Measurements from ENCODE around the gene ZNF32. TPM values are rescaled to one million over a fixed set of nuclear protein-coding genes. Genes with fewer than 3 reads are reported as not detected.
A peak's percentile ranks its signal among the peaks of the same experiment; 100 is the strongest.
"Not testable (repeated sequence)": the region's sequence is repeated elsewhere in the genome, so short reads cannot be mapped to it uniquely, and the experiment has no call there.

The ZNF32 gene
- total RNA-seq, 3 donors from 2014 or later: 53.1 to 74.3 (median 54.4) TPM

DNA sequence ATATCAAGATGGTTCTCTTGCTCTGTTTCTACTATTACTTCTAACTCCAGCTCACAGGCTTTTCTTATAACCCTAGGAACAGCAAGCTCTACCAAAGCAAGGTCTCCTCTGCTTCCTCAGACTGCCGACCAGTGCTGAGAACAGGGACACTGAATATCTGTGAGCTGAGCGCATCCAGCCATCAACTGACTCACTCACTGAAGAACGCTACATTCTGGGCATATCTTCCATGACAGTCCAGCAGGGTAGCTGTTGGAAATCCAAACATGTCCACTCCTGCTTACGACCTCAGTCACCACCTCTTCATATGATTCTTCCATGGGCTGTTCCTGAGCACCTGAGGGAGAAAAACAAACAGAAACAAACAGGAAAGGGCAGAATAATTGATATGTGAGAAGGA is 2.8 kb downstream of the ZNF32 start:
- TF ChIP-seq CTCF (IDR thresholded peaks at IDR 0.05) (no peak), POLR2AphosphoS5 (IDR thresholded peaks at IDR 0.05) (no peak), POLR2A (IDR thresholded peaks at IDR 0.05) (no peak)
- Histone ChIP-seq H3K36me3 (peaks cover 26% of the 10 kb centered on the region), H3K4me1 (no peaks in the 10 kb centered on the region)

DNA sequence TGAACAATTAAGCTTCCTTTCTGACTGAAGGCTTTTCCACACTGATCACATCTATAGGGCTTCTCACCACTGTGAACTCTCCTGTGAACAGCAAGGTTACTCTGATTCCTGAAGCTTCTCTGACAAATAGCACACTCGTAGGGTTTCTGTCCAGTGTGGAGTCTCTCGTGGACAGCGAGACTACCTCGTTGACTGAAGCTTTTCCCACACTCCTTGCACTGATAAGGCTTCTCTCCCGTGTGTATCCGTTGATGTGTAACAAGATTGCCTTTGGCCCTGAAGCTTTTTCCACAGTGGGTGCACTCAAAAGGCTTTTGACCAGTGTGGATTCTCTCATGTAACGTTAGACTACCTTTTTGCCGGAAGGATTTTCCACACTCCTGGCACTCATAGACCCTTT is 4.4 kb downstream of the ZNF32 start:
- Histone ChIP-seq H3K27ac (no peak overlapping the region), H3K4me1 (no peaks in the 10 kb centered on the region), H3K27me3 (no peaks in the 10 kb centered on the region), H3K36me3 (peaks cover 26% of the 10 kb centered on the region), H3K4me3 (peak overlapping the region in 1 of 3 donors; percentile 3), H3K9me3 (peaks cover 62 to 78% of the 10 kb centered on the region in 2 donors)
- TF ChIP-seq POLR2A (IDR thresholded peaks at IDR 0.05): no peak
- no peak for TF ChIP-seq CTCF (IDR thresholded peaks at IDR 0.05)
- no peak for TF ChIP-seq POLR2AphosphoS5 (IDR thresholded peaks at IDR 0.05)
- intact Hi-C loops (cut with DNase I; ENCODE audit: low total_unique reads): no loop called here
- no peak for DNase-seq (ENCODE audit: low spot score in 2 of 2)

More for the DNA sequence above, 2.8 kb downstream of the ZNF32 start:
- Histone ChIP-seq H3K27me3 (no peaks in the 10 kb centered on the region), H3K4me3 (no peak overlapping the region), H3K27ac (no peak overlapping the region), H3K9me3 (peaks cover 54 to 62% of the 10 kb centered on the region in 2 donors)
- intact Hi-C loops (cut with DNase I; ENCODE audit: low total_unique reads): no loop called here
- DNase-seq (ENCODE audit: low spot score in 2 of 2): no peak

- no peak overlapping the region for H3K4me3 ChIP-seq
- H3K36me3 ChIP-seq: peaks cover 21% of the 10 kb centered on the region
- DNase-seq (ENCODE audit: low spot score in 2 of 2): no peak
- no peaks in the 10 kb centered on the region for H3K4me1 ChIP-seq
- TF ChIP-seq POLR2AphosphoS5 (IDR thresholded peaks at IDR 0.05) (no peak), CTCF (IDR thresholded peaks at IDR 0.05) (no peak), POLR2A (IDR thresholded peaks at IDR 0.05) (no peak)
- no peak overlapping the region for H3K27ac ChIP-seq
- peaks cover 58 to 97% of the 10 kb centered on the region in 2 donors for H3K9me3 ChIP-seq
- no peaks in the 10 kb centered on the region for H3K27me3 ChIP-seq
- intact Hi-C loops (cut with DNase I; ENCODE audit: low total_unique reads): no loop called here
Measured at GRCh38 chr10:43640603-43641002, 8.1 kb downstream of the ZNF32 start.

GRCh38 chr10:43635816-43636215 is 12.9 kb downstream of the ZNF32 start:
- H3K27me3 ChIP-seq; DNase-seq (ENCODE audit: low spot score in 2 of 2); H3K4me3 ChIP-seq; H3K4me1 ChIP-seq; intact Hi-C loops (cut with DNase I; ENCODE audit: low total_unique reads); H3K36me3 ChIP-seq; H3K27ac ChIP-seq: not testable (repeated sequence)
- H3K9me3 ChIP-seq: peaks cover 34 to 63% of the 10 kb centered on the region in 2 donors

- no peaks in the 10 kb centered on the region for H3K4me1 ChIP-seq
- DNase-seq (ENCODE audit: low spot score in 2 of 2): no peak
- H3K4me3 ChIP-seq: no peak overlapping the region
- TF ChIP-seq POLR2AphosphoS5 (IDR thresholded peaks at IDR 0.05) (no peak), POLR2A (IDR thresholded peaks at IDR 0.05) (no peak), CTCF (IDR thresholded peaks at IDR 0.05) (no peak)
- H3K9me3 ChIP-seq: peaks cover 8 to 14% of the 10 kb centered on the region in 2 donors
- H3K36me3 ChIP-seq: no peaks in the 10 kb centered on the region
- no peak overlapping the region for H3K27ac ChIP-seq
- H3K27me3 ChIP-seq: no peaks in the 10 kb centered on the region
- intact Hi-C loops (cut with DNase I; ENCODE audit: low total_unique reads): no loop called here
Measured at GRCh38 chr10:43628956-43629355, 19.7 kb downstream of the ZNF32 start.

- no peaks in the 10 kb centered on the region for H3K4me1 ChIP-seq
- H3K27ac ChIP-seq: no peak overlapping the region
- intact Hi-C loops (cut with DNase I; ENCODE audit: low total_unique reads): no loop called here
- no peak for DNase-seq (ENCODE audit: low spot score in 2 of 2)
- no peak overlapping the region for H3K4me3 ChIP-seq
- no peaks in the 10 kb centered on the region for H3K36me3 ChIP-seq
- TF ChIP-seq CTCF (IDR thresholded peaks at IDR 0.05) (no peak), POLR2A (IDR thresholded peaks at IDR 0.05) (no peak), POLR2AphosphoS5 (IDR thresholded peaks at IDR 0.05) (no peak)
- peaks cover 5 to 6% of the 10 kb centered on the region in 2 donors for H3K9me3 ChIP-seq
- H3K27me3 ChIP-seq: no peaks in the 10 kb centered on the region
Measured at GRCh38 chr10:43627942-43628341, 20.7 kb downstream of the ZNF32 start.

Data from breast epithelium (tissue), 4 donors.